Measurements from ENCODE around the gene BCL2L11. TPM values are rescaled to one million over a fixed set of nuclear protein-coding genes. Genes with fewer than 3 reads are reported as not detected.

BCL2L11 gene
- total and polyA plus RNA-seq, 9 of the 15 experiments (the other 6 are each of a cell fraction or from before 2014, with no cell fraction given) = 2.2 to 18.8 (median 5.0) TPM

- in situ Hi-C loops (cut with MboI) (no loop called here), intact Hi-C loops (cut with micrococcal nuclease) (no loop called here)
- BruUV-seq (replicated peaks) = no TSS peak
- Histone ChIP-seq H3K79me2 (ENCODE audit: control insufficient read depth, insufficient read depth, low read length) (no peaks in the 10 kb centered on the region), H3K4me1 (replicated peaks in 1 of 2; ENCODE audit: control insufficient read depth in 2 of 2, insufficient read depth in 2 of 2, low read length in 2 of 2) (no peaks in the 10 kb centered on the region), H3K36me3 (ENCODE audit: control insufficient read depth, insufficient read depth, low read length) (peaks cover 73% of the 10 kb centered on the region; the same call in 1 of the 3 replicates), H3K4me2 (ENCODE audit: insufficient read depth, low read length) (no peak overlapping the region), H3K9me1 (ENCODE audit: control insufficient read depth, insufficient read depth, low read length) (no peaks in the 10 kb centered on the region), H3K9me3 (replicated peaks; ENCODE audit: control insufficient read depth, insufficient read depth, low read depth, low read length) (no peaks in the 10 kb centered on the region), H4K20me1 (replicated peaks; ENCODE audit: control insufficient read depth, insufficient read depth, low read length) (peaks cover 26% of the 10 kb centered on the region), H3K27me3 (ENCODE audit: control insufficient read depth in 2 of 2, insufficient read depth in 2 of 2, low read length in 2 of 2) (no peaks in the 10 kb centered on the region), H3K9ac (ENCODE audit: insufficient read depth in 1 of 2, low read depth in 2 of 2, low read length in 2 of 2) (no peak overlapping the region), H3K4me3 (no peak overlapping the region), H3K27ac (ENCODE audit: extremely low read depth, low read depth, low read length) (no peak overlapping the region), H2AFZ (ENCODE audit: low read depth, low read length) (no peak overlapping the region)
- FAIRE-seq = no peak
- no peak for TF ChIP-seq ARID1B (IDR thresholded peaks at IDR 0.05)
- TF ChIP-seq HNRNPK (IDR thresholded peaks at IDR 0.05; ENCODE audit: low read depth, low read length, poor library complexity, severe bottlenecking) = no peak
- TF ChIP-seq SNIP1 (IDR thresholded peaks at IDR 0.05; ENCODE audit: low read depth) = no peak
- TF ChIP-seq POLR3A (IDR thresholded peaks at IDR 0.05; ENCODE audit: borderline replicate concordance, extremely low read depth, insufficient read depth, insufficient read length) = no peak
- no peak for TF ChIP-seq SMARCA4 (IDR thresholded peaks at IDR 0.05)
- no peak for TF ChIP-seq ZNF165 (CRISPR knock-in tag; IDR thresholded peaks at IDR 0.05; ENCODE audit: borderline replicate concordance)
- no peak for TF ChIP-seq MCM7 (IDR thresholded peaks at IDR 0.05)
- TF ChIP-seq FIP1L1 (IDR thresholded peaks at IDR 0.05; ENCODE audit: low read depth, low read length, poor library complexity, severe bottlenecking) = no peak
- no peak for TF ChIP-seq ARNT (IDR thresholded peaks at IDR 0.05)
- TF ChIP-seq GATAD2A (IDR thresholded peaks at IDR 0.05) = no peak
- TF ChIP-seq RBBP5 (IDR thresholded peaks at IDR 0.05; ENCODE audit: borderline replicate concordance, insufficient read depth, low read length, poor library complexity, severe bottlenecking) = no peak
- ATAC-seq = no peak
- ChIA-PET CTCF (ENCODE audit: low intra/inter-chr PET ratio) (no interaction called here), POLR2A (interaction anchor here (1.1 to 4.4 kb wide), 2 partner anchors 9 to 11 kb away, joined by 4 to 23 read pairs; no protein-coding TSS in a partner anchor)
- WGBS (ENCODE audit: insufficient coverage, low coverage, missing lambda C conversion rate) = 59% methylated on average over 5 of the region's 5 CpGs
- no peak for DNase-seq (ENCODE audit: extremely low read depth in 1 of 4, low spot score in 3 of 4)
Measured at GRCh38 chr2:111157071-111157661, 36.5 kb downstream of the BCL2L11 start.
